A549 (cell line): Measurements from ENCODE around the gene ILDR1. TPM values are rescaled to one million over a fixed set of nuclear protein-coding genes. Genes with fewer than 3 reads are reported as not detected.

ENCODE experiments used
- ATAC-seq, 2 experiments: fragments of 200-7000 bp in 1 of 2; fragments of >200 bp in 1 of 2; cut with Nextera tagmentation in 1 of 2; cut with Tn5 transposase in 1 of 2; 3 replicates each; pipeline versions ENCODE4 v1.8.0 to v1.9.1; 2018 to 2020; ENCODE audit warnings: mild to moderate bottlenecking in 1 of 2, moderate library complexity in 1 of 2
- CTCF ChIA-PET: fragments of 300-600 bp; sonication (Branson Sonifier 250); formaldehyde crosslinking; extraction: SDS; loops from one replicate; lab custom pipeline; 2021; ENCODE audit warnings: antibody characterized with exemption, inconsistent platforms; lab: Yijun Ruan, JAX
- POLR2A ChIA-PET: fragments of 350-600 bp; formaldehyde crosslinking; extraction: SDS; loops from one replicate; lab custom pipeline; 2021; ENCODE audit warnings: antibody characterized with exemption, inconsistent platforms; lab: Yijun Ruan, JAX
- DNase-seq, 2 experiments: peaks; one replicate each; pipeline versions ENCODE4 v3.0.0 to v3.0.0-alpha.2; 2011 to 2016; ENCODE audit warnings: low read depth in 1 of 2, low spot score in 1 of 2
- FAIRE-seq: peaks from 2 replicates; lab custom pipeline; 2011; peaks lifted over from hg19 to GRCh38; lab: Jason Lieb, UNC
- H3K27ac ChIP-seq, 2 experiments: fragments of >200 bp; sonication (Bioruptor Twin); formaldehyde crosslinking; 3 replicates each; pipeline ENCODE4 v1.5.1; 2016 to 2017
- H3K4me1 ChIP-seq: fragments of >200 bp; sonication (Bioruptor Twin); formaldehyde crosslinking; 3 replicates; pipeline ENCODE4 v1.6.1; 2016
- H3K4me2 ChIP-seq: fragments of >200 bp; sonication (Bioruptor Twin); formaldehyde crosslinking; 3 replicates; pipeline ENCODE4 v1.6.1; 2016
- H3K4me3 ChIP-seq: fragments of >200 bp; sonication (Bioruptor Twin); formaldehyde crosslinking; 3 replicates; pipeline ENCODE4 v1.5.1; 2016
- H3K9me3 ChIP-seq: fragments of >200 bp; sonication (Bioruptor Twin); formaldehyde crosslinking; 3 replicates; pipeline ENCODE4 v1.6.1; 2016
- CBX2 ChIP-seq: fragments of 200-600 bp; sonication (generic); IDR thresholded peaks from 2 replicates; pipeline ENCODE4 v1.6.1; 2016; ENCODE audit warnings: low read depth, mild to moderate bottlenecking, borderline replicate concordance
- CHD2 ChIP-seq: fragments of 150-350 bp; IDR thresholded peaks from 2 replicates; pipeline ENCODE4 v1.6.1; 2014; ENCODE audit warnings: low read length; ENCODE audit not compliant: partially characterized antibody
- CHD4 ChIP-seq: fragments of 200-600 bp; sonication (generic); IDR thresholded peaks from 2 replicates; pipeline ENCODE4 v1.6.1; 2016; ENCODE audit warnings: antibody characterized with exemption, mild to moderate bottlenecking, borderline replicate concordance
- EHMT2 ChIP-seq: fragments of 200-600 bp; sonication (generic); IDR thresholded peaks from 2 replicates; pipeline ENCODE4 v1.6.1; 2016; ENCODE audit warnings: antibody characterized with exemption, low read depth, mild to moderate bottlenecking, moderate library complexity
- ELK1 ChIP-seq: fragments of 150-350 bp; IDR thresholded peaks from 2 replicates; pipeline ENCODE4 v1.6.1; 2014; ENCODE audit warnings: low read depth, mild to moderate bottlenecking, low read length
- EP300 ChIP-seq, 2 experiments: fragments of >200 bp; sonication (Bioruptor Twin); formaldehyde crosslinking; IDR thresholded peaks; 2 replicates in 1 of 2; 3 replicates in 1 of 2; pipeline ENCODE4 v1.6.1; 2016 to 2017
- HDAC2 ChIP-seq: fragments of 200-600 bp; sonication (generic); IDR thresholded peaks from 2 replicates; pipeline ENCODE4 v1.6.1; 2016
- HEYL ChIP-seq: fragments of 250-450 bp; sonication (Bioruptor Pico); IDR thresholded peaks from 2 replicates; pipeline ENCODE4 v1.8.0; 2021; ENCODE audit warnings: mild to moderate bottlenecking, moderate library complexity
- HOXA7 ChIP-seq: fragments of 250-450 bp; sonication (Bioruptor Pico); IDR thresholded peaks from 2 replicates; pipeline ENCODE4 v1.5.0; 2020; ENCODE audit warnings: mild to moderate bottlenecking, moderate library complexity
- KDM1A ChIP-seq: fragments of 200-600 bp; sonication (generic); IDR thresholded peaks from 2 replicates; pipeline ENCODE4 v1.6.1; 2016; ENCODE audit warnings: low read depth, mild to moderate bottlenecking
- NR3C1 ChIP-seq: fragments of >200 bp; sonication (Bioruptor Twin); formaldehyde crosslinking; IDR thresholded peaks from 3 replicates; pipeline ENCODE4 v1.6.1; 2017
- PHF8 ChIP-seq: fragments of 200-600 bp; sonication (generic); IDR thresholded peaks from 2 replicates; pipeline ENCODE4 v1.6.1; 2016; ENCODE audit warnings: low read depth, mild to moderate bottlenecking, antibody characterized with exemption, moderate library complexity, borderline replicate concordance
- POLR2AphosphoS2 ChIP-seq: conservative IDR thresholded peaks from 2 replicates; pipeline ENCODE4 v1.6.1; 2012; ENCODE audit warnings: low read length, improper control_type of control experiment, inconsistent platforms
- RAD21 ChIP-seq, 2 experiments: fragments of >200 bp in 1 of 2; sonication (Bioruptor Twin) in 1 of 2; formaldehyde crosslinking in 1 of 2; IDR thresholded peaks in 1 of 2; conservative IDR thresholded peaks in 1 of 2; 2 replicates in 1 of 2; 3 replicates in 1 of 2; pipeline ENCODE4 v1.6.1; 2012 to 2018; ENCODE audit warnings: inconsistent platforms in 1 of 2
- SMC3 ChIP-seq: fragments of >200 bp; sonication (Bioruptor Twin); formaldehyde crosslinking; IDR thresholded peaks from 3 replicates; pipeline ENCODE4 v1.6.1; 2018; ENCODE audit warnings: inconsistent platforms
- TP53 ChIP-seq: fragments of 250-450 bp; sonication (Bioruptor Pico); IDR thresholded peaks from 2 replicates; pipeline ENCODE4 v1.5.0; 2021; ENCODE audit warnings: mild to moderate bottlenecking, moderate library complexity
- ZFP36 ChIP-seq: fragments of 450-650 bp; IDR thresholded peaks from 2 replicates; pipeline ENCODE4 v1.6.1; 2014; ENCODE audit warnings: borderline replicate concordance; ENCODE audit not compliant: partially characterized antibody
- ZNF302 ChIP-seq: fragments of 250-450 bp; sonication (Bioruptor Pico); IDR thresholded peaks from 2 replicates; pipeline ENCODE4 v1.9.0; 2021; ENCODE audit warnings: inconsistent platforms, mild to moderate bottlenecking, moderate library complexity
- WGBS: methylation state at CpG from one replicate; pipeline ENCODE4 v1.1.6; 2017; ENCODE audit errors: missing lambda C conversion rate; 5-methylcytosine and 5-hydroxymethylcytosine counted together
- polyA plus RNA-seq, 4 experiments: library from polyadenylated mRNA; depleted of rRNA in 3 of 4; stranded (reverse); fragments of >200 nt; fragmentation: RNase III in 1 of 4; extraction: RNeasy Plus Mini Kit Qiagen cat#74134 plus additional on column Dnase treatment in 1 of 4; gene quantifications; 2 replicates in 3 of 4; 3 replicates in 1 of 4; pipeline ENCODE4 v1.2.3, GENCODE V29; 2011 to 2017
- TF ChIP-seq, protein P1 (sequence below): fragments of 200-600 bp; sonication (generic); IDR thresholded peaks from 2 replicates; pipeline ENCODE4 v1.6.1; 2016; ENCODE audit warnings: antibody characterized with exemption, mild to moderate bottlenecking, moderate library complexity
- TF ChIP-seq, protein P2 (sequence below): fragments of >200 bp; sonication (Bioruptor Twin); formaldehyde crosslinking; IDR thresholded peaks from 2 replicates; pipeline ENCODE4 v1.6.1; 2016

Gene ILDR1
- polyA plus RNA-seq, 2 of the 4 experiments (the other 2 are of a cell fraction) = not detected

DNA sequence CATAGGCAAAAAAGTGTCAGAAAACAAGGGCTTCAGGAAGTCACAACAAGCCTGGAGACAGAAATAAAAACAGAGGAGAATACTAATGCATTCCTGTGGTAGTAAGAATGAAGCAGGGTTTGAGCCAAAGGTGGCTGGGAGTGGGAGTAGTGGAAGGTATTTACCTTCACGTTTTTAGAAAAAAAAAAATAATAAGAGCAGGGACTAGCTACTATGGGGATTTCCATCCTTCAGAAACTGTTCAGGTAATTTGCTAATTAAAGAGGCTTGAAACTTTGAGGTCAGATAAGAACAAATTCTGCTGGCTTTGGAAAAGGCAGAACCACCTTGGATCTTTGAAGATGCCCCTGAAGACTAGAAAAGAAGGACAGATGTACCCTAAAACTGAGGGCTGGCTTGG is 18.4 kb downstream of the ILDR1 start:
- ChIA-PET POLR2A (no interaction called here), CTCF (interaction anchor here (2.0 kb wide), 1 partner anchor 10 kb away, joined by 4 read pairs; no protein-coding TSS in a partner anchor)
- Histone ChIP-seq H3K27ac (no peak overlapping the region), H3K4me2 (no peak overlapping the region), H3K4me1 (no peaks in the 10 kb centered on the region), H3K4me3 (no peak overlapping the region), H3K9me3 (no peaks in the 10 kb centered on the region)
- DNase-seq (no peak), FAIRE-seq (no peak), ATAC-seq (no peak)
- 0% methylated on average over 1 of the region's 1 CpG for WGBS
- TF ChIP-seq, protein P1, sequence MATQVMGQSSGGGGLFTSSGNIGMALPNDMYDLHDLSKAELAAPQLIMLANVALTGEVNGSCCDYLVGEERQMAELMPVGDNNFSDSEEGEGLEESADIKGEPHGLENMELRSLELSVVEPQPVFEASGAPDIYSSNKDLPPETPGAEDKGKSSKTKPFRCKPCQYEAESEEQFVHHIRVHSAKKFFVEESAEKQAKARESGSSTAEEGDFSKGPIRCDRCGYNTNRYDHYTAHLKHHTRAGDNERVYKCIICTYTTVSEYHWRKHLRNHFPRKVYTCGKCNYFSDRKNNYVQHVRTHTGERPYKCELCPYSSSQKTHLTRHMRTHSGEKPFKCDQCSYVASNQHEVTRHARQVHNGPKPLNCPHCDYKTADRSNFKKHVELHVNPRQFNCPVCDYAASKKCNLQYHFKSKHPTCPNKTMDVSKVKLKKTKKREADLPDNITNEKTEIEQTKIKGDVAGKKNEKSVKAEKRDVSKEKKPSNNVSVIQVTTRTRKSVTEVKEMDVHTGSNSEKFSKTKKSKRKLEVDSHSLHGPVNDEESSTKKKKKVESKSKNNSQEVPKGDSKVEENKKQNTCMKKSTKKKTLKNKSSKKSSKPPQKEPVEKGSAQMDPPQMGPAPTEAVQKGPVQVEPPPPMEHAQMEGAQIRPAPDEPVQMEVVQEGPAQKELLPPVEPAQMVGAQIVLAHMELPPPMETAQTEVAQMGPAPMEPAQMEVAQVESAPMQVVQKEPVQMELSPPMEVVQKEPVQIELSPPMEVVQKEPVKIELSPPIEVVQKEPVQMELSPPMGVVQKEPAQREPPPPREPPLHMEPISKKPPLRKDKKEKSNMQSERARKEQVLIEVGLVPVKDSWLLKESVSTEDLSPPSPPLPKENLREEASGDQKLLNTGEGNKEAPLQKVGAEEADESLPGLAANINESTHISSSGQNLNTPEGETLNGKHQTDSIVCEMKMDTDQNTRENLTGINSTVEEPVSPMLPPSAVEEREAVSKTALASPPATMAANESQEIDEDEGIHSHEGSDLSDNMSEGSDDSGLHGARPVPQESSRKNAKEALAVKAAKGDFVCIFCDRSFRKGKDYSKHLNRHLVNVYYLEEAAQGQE = no peak
- no peak for TF ChIP-seq PHF8
- TF ChIP-seq, protein P2, sequence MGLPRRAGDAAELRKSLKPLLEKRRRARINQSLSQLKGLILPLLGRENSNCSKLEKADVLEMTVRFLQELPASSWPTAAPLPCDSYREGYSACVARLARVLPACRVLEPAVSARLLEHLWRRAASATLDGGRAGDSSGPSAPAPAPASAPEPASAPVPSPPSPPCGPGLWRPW = no peak
- TF ChIP-seq EP300 (IDR thresholded peaks at IDR 0.05) = no peak
- TF ChIP-seq HDAC2 = no peak
- TF ChIP-seq CHD4 = no peak
- TF ChIP-seq ZNF302 (CRISPR knock-in tag) = no peak
- no peak for TF ChIP-seq KDM1A
- no peak for TF ChIP-seq POLR2AphosphoS2
- TF ChIP-seq RAD21 (conservative IDR thresholded peaks at IDR 0.05 in 1 of 2, IDR thresholded peaks at IDR 0.05 in 1 of 2) = no peak

- no peak overlapping the region for H3K4me3 ChIP-seq
- no peak for ATAC-seq
- ChIA-PET POLR2A (no interaction called here), CTCF (interaction anchor here (2.0 to 2.3 kb wide), 2 partner anchors 11 to 17 kb away, joined by 4 to 7 read pairs; no protein-coding TSS in a partner anchor)
- H3K27ac ChIP-seq = no peak overlapping the region
- 86% methylated on average over 6 of the region's 6 CpGs for WGBS
- no peak for FAIRE-seq
- H3K9me3 ChIP-seq = no peaks in the 10 kb centered on the region
- DNase-seq = no peak
- no peak for TF ChIP-seq SMC3
- TF ChIP-seq CHD2 = no peak
- no peak for TF ChIP-seq HOXA7
- TF ChIP-seq HEYL (CRISPR knock-in tag) = no peak
- TF ChIP-seq TP53 (CRISPR knock-in tag) = no peak
- TF ChIP-seq EHMT2 = no peak
- TF ChIP-seq ZFP36 = no peak
- no peak for TF ChIP-seq ELK1
- TF ChIP-seq NR3C1 = no peak
- TF ChIP-seq CBX2 = no peak
- H3K4me2 ChIP-seq = no peak overlapping the region
- no peaks in the 10 kb centered on the region for H3K4me1 ChIP-seq
Measured at GRCh38 chr3:122003112-122003511, 18.9 kb downstream of the ILDR1 start.
